Measurements from ENCODE around the gene OR1L6.

The OR1L6 gene

DNA sequence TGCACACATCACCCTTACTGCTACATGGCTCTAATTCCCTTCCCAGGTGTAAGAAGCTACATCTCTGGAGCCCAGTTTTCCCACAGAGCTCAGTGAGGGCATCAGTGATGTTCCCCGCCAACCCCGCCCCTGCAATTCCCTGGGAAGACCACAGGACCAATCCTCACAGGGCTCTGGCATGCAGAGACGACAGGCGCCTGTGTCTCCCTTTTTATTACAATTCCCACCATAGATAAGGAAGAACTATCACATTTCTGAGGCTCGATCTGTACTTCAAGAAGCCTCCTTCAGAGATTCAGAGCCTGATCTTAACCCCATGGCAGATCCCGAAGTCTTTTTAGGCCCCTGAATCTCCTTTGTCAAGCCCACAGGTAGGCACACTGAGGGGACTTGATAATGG is at the start of gene OR1L6:
OR1L6 (plus strand) TSS at position 301 of the 400 bp plus-strand sequence. CDS start 7,545 bp downstream, outside the sequence.
- DNase-seq: no peak

- DNase-seq: no peak
Observed at GRCh38 chr9:122695696-122696095, 46.4 kb upstream of the OR1L6 start.

GRCh38 chr9:122718038-122718437 is 24.1 kb upstream of the OR1L6 start:
- no peak for DNase-seq

- DNase-seq: no peak
Observed at GRCh38 chr9:122719218-122719617, 22.9 kb upstream of the OR1L6 start.

DNA sequence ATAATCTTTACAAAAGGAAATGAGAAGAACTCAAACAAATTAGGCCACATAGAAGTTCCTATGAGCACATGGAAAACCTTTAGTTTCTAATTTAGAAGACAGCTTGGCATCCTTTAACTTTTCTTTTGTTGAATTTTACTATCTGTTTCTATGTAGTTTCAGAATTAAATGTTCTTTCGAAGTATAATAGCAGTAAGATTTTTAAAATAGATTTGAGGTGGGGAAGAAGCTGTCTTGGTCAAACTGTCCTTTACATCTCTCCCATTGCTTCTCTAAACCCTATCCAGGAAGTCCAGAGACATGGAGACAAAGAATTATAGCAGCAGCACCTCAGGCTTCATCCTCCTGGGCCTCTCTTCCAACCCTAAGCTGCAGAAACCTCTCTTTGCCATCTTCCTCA is 18.4 kb upstream of the OR1L6 start, which contains the start of gene OR1L4:
OR1L4 (plus strand) TSS at position 301 of the 400 bp plus-strand sequence; CDS start at position 301, 0 bp downstream.
- no peak for DNase-seq

GRCh38 chr9:122754825-122755224 is 12.7 kb downstream of the OR1L6 start:
- no peak for DNase-seq

GRCh38 chr9:122767817-122768216 is 25.7 kb downstream of the OR1L6 start:
- no peak for DNase-seq

GRCh38 chr9:122777052-122777451 is 34.9 kb downstream of the OR1L6 start:
- DNase-seq: no peak

GRCh38 chr9:122777935-122778627 is 36.0 kb downstream of the OR1L6 start:
- no peak for DNase-seq

DNA sequence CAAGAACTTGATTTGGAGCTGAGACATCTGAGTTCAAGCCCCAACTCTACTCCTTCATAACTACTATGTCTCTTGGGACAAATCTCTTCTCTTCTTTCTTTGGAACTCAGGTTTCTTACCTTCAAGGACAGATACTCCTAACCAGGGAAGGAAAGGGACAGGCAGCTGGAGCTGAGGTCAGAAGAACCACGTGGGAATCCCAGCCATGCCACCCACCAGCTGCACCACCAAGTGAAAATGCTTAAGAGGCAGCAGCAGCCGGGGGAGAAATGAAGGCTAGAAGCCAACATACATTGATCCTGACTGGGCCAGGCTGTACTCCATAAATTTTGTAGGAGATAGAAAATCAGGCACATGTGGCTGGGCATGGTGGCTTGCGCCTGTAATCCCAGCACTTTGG is 37.1 kb downstream of the OR1L6 start:
- DNase-seq: no peak

GRCh38 chr9:122780026-122780425 is 37.9 kb downstream of the OR1L6 start:
- no peak for DNase-seq

DNA sequence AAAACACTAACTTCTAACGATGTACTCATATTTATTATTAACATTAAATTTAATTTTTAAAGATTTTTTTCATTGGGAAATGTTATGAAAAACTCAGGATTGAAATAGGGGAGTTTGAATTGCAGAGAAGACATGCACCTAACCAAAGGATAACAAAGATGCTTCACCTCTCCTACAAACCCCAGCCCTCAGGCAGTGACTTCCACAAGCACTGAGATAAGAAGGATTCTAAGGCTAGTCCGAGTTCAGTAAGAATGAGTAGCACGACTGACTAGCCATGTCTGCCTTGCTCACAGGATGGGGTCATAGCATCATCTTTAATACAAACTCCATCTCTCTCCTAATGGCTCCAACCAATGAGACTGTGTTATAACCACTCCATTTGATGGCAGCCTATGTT is 39.6 kb downstream of the OR1L6 start:
- DNase-seq: no peak

- no peak for DNase-seq
Observed at GRCh38 chr9:122785269-122785668, 43.2 kb downstream of the OR1L6 start.

DNA sequence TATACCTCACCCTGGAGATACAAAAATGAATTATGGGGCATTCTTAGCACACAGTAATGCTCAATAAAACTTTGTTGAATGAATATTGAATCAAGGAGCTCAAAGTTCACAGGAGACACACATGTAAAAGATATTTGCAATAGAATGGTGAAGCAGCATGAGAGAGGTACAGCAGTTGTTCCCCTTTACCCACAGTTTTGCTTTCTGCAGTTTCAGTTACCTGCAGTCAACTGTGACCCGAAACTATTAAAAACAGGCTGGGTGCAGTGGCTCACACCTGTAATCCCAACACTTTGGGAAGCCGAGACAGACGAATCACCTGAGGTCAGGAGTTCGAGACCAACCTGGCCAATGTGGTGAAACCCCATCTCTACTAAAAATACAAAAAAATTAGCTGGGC is 44.2 kb downstream of the OR1L6 start:
- no peak for DNase-seq

GRCh38 chr9:122788831-122789230 is 46.7 kb downstream of the OR1L6 start, which contains the start of gene OR5C1:
TSS of gene OR5C1 (plus strand) at chr9:122788933. CDS start at chr9:122788933, 0 bp downstream.
- no peak for DNase-seq

DNA sequence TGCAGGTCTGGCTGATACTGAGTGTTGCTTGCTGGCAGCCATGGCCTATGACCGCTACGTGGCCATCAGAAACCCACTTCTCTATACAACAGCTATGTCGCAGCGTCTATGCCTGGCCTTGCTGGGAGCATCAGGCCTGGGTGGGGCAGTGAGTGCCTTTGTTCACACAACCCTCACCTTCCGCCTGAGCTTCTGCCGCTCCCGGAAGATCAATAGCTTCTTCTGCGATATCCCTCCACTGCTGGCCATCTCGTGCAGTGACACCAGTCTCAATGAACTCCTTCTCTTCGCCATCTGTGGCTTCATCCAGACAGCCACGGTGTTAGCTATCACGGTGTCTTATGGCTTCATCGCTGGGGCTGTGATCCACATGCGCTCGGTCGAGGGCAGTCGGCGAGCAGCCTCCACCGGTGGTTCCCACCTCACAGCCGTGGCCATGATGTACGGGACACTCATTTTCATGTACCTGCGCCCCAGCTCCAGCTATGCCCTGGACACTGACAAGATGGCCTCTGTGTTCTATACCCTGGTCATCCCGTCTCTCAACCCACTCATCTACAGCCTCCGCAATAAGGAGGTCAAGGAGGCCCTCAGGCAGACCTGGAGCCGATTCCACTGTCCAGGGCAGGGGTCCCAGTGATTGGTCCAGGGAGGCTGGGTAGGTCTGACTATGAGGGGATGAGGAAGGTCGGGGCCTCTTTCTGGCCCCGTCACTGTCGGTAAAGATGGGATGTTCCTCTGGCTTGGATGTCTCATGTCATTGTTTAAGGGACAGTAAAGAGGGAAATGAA is 47.3 kb downstream of the OR1L6 start:
- no peak for DNase-seq

GRCh38 chr9:122791872-122792669 is 50.0 kb downstream of the OR1L6 start:
- DNase-seq: no peak

DNA sequence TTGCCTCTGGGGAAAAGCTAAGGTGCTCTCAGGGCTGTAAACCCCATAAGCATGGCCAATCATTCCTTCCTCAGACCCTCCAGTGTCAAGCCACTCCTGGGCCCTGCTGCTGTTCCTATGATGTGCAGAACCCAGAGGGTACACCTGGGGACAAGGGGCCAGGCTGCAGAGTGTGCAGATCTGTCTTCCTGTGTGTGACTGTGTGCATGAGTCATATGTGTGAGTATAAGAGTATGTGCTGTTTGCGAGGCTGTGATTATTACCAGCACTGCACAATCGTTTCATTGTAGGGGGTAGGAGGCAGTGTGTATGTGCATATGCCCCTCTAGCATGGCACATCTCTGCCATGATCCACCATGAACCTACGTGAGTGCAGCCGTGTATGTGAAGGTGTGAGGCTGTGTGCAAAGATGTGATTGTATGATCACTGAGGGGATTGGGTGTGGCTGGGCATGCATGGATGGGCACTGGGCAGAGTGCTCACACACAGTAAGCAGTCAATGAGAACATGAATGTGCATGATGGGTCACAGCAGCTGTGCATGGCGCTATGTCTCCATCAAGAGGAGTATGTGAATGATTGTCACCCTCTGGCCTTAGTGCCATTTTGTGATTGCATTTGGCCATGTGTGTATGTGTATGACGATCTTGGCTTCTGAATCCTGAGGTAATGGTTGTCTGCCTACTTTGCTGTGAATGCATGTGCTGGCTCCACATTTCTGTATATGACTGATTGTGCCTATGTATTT is 55.4 kb downstream of the OR1L6 start:
- peak; percentile 16 for DNase-seq

Data from COR-L47 (cell line).